B cell (primary cell): ENCODE data around the gene ZMYND15. TPM values are rescaled to one million over a fixed set of nuclear protein-coding genes. Genes with fewer than 3 reads are reported as not detected.

Experiments
- ATAC-seq: fragments of 200-7000 bp; cut with Tn5 transposase; one replicate; pipeline ENCODE4 v1.10.0; 2021; ENCODE audit warnings: low read depth, mild to moderate bottlenecking, moderate number of reproducible peaks, moderate library complexity
- CTCF ChIA-PET: fragments of 350-600 bp; sonication (Branson Sonifier 250); formaldehyde crosslinking; loops from one replicate; lab custom pipeline; 2021; ENCODE audit warnings: antibody characterized with exemption, inconsistent platforms; lab: Charles Lee
- POLR2A ChIA-PET: fragments of 350-600 bp; sonication (Branson Sonifier 250); formaldehyde crosslinking; loops from one replicate; lab custom pipeline; 2021; ENCODE audit warnings: antibody characterized with exemption; lab: Charles Lee
- DNase-seq: peaks from one replicate; pipeline ENCODE4 v3.0.0; 2013
- H2AFZ ChIP-seq: 2 replicates; pipeline ENCODE4 v1.6.1; 2012; ENCODE audit warnings: mild to moderate bottlenecking, low read depth, low read length; ENCODE audit not compliant: insufficient read depth, poor library complexity, severe bottlenecking
- H3K27ac ChIP-seq, 2 donors: 1 replicate in 1 of 2; 2 replicates in 1 of 2; pipeline ENCODE4 v1.5.1; 2012 to 2013; ENCODE audit warnings: low read length in 2 of 2, mild to moderate bottlenecking in 2 of 2, moderate library complexity in 1 of 2
- H3K27me3 ChIP-seq, 4 experiments: fragments of 200-600 bp in 1 of 4; sonication (generic) in 1 of 4; replicated peaks in 1 of 4; 1 replicate in 2 of 4; 2 replicates in 2 of 4; pipeline versions ENCODE4 v1.6.1 to v1.7.0; 2013 to 2016; ENCODE audit warnings: low read length in 3 of 4, mild to moderate bottlenecking in 2 of 4, mixed read lengths in 1 of 4, moderate library complexity in 1 of 4; ENCODE audit not compliant: insufficient read depth in 4 of 4, control insufficient read depth in 3 of 4; ENCODE audit errors: control extremely low read depth in 1 of 4
- H3K36me3 ChIP-seq, 2 experiments: replicated peaks in 1 of 2; 1 replicate in 1 of 2; 2 replicates in 1 of 2; pipeline versions ENCODE4 v1.6.1 to v1.7.1; 2013; ENCODE audit warnings: low read length in 1 of 2; ENCODE audit not compliant: insufficient read depth in 2 of 2, control insufficient read depth in 1 of 2; ENCODE audit errors: control extremely low read depth in 1 of 2, extremely low read depth in 1 of 2
- H3K4me1 ChIP-seq, 2 donors: fragments of 200-600 bp in 1 of 2; sonication (generic) in 1 of 2; 1 replicate in 1 of 2; 2 replicates in 1 of 2; pipeline versions ENCODE4 v1.5.1 to v1.6.1; 2013 to 2017; ENCODE audit warnings: low read length in 2 of 2; ENCODE audit not compliant: control insufficient read depth in 2 of 2, insufficient read depth in 2 of 2
- H3K4me2 ChIP-seq: replicated peaks from 2 replicates; pipeline ENCODE3; 2012; ENCODE audit warnings: mild to moderate bottlenecking, low read depth, low read length; ENCODE audit not compliant: poor library complexity, severe bottlenecking
- H3K4me3 ChIP-seq, 5 experiments: fragments of 200-600 bp in 1 of 5; sonication (generic) in 1 of 5; 1 replicate in 3 of 5; 2 replicates in 2 of 5; pipeline versions ENCODE4 v1.5.1 to v1.7.0; 2011 to 2016; ENCODE audit warnings: low read length in 4 of 5, mild to moderate bottlenecking in 4 of 5, low read depth in 2 of 5, control low read depth in 1 of 5, moderate library complexity in 1 of 5; ENCODE audit not compliant: insufficient read depth in 1 of 5; ENCODE audit errors: control extremely low read depth in 1 of 5, extremely low read depth in 1 of 5
- H3K79me2 ChIP-seq: fragments of 200-600 bp; sonication (generic); one replicate; pipeline ENCODE4 v1.6.0; 2016; ENCODE audit warnings: low read length; ENCODE audit not compliant: control insufficient read depth, insufficient read depth
- H3K9ac ChIP-seq: fragments of 200-600 bp; sonication (generic); 2 replicates; pipeline ENCODE4 v1.6.1; 2017; ENCODE audit warnings: mild to moderate bottlenecking, low read length, moderate library complexity
- H3K9me3 ChIP-seq, 3 donors: one replicate each; pipeline versions ENCODE4 v1.6.1 to v1.7.1; 2013; ENCODE audit warnings: low read length in 2 of 3; ENCODE audit not compliant: control insufficient read depth in 2 of 3, insufficient read depth in 1 of 3; ENCODE audit errors: control extremely low read depth in 1 of 3
- H4K20me1 ChIP-seq: 2 replicates; pipeline ENCODE4 v1.6.0; 2012; ENCODE audit warnings: mild to moderate bottlenecking, low read length; ENCODE audit not compliant: insufficient read depth, control insufficient read depth, poor library complexity, severe bottlenecking
- H3K27ac Mint-ChIP-seq: one replicate; pipeline ENCODE4 v1.8.0; 2021; ENCODE audit warnings: mixed read lengths
- H3K27me3 Mint-ChIP-seq: one replicate; pipeline ENCODE4 v1.8.0; 2021; ENCODE audit warnings: mixed read lengths
- H3K4me1 Mint-ChIP-seq: one replicate; pipeline ENCODE4 v1.8.0; 2021; ENCODE audit warnings: mixed read lengths
- H3K4me3 Mint-ChIP-seq: one replicate; pipeline ENCODE4 v1.8.0; 2021; ENCODE audit warnings: mixed read lengths
- H3K9me3 Mint-ChIP-seq: one replicate; pipeline ENCODE4 v1.8.0; 2022; ENCODE audit warnings: mixed read lengths; ENCODE audit not compliant: insufficient read depth
- EZH2 ChIP-seq: IDR thresholded peaks from 2 replicates; pipeline ENCODE4 v1.6.1; 2012; ENCODE audit warnings: borderline replicate concordance, low read depth, mild to moderate bottlenecking, moderate library complexity, low read length; ENCODE audit not compliant: insufficient read depth, poor library complexity, severe bottlenecking
- WGBS: methylation state at CpG from one replicate; pipeline ENCODE4 v1.1.5; 2013; ENCODE audit warnings: missing lambda C conversion rate; ENCODE audit not compliant: insufficient coverage; 5-methylcytosine and 5-hydroxymethylcytosine counted together
- intact Hi-C: fragments of 100-400 bp; cut with micrococcal nuclease; formaldehyde crosslinking; loops from one replicate; pipeline ENCODE4 v1.10.0; 2022
- polyA plus RNA-seq: library from polyadenylated mRNA; depleted of rRNA; stranded (reverse); fragments of >200 nt; gene quantifications from 2 replicates; pipeline ENCODE4 v1.2.3, GENCODE V29; 2012
- total RNA-seq, 2 donors: library from RNA; stranded (reverse); fragments of 120-200 nt in 1 of 2; gene quantifications; 1 replicate in 1 of 2; 2 replicates in 1 of 2; pipeline versions ENCODE4 v1.2.3 to v1.2.4, GENCODE V29; 2013 to 2022
- TF ChIP-seq, protein P1 (sequence below): fragments of 200-600 bp; IDR thresholded peaks from one replicate; pipeline ENCODE4 v1.8.0; 2022; ENCODE audit warnings: antibody characterized with exemption, mild to moderate bottlenecking

The ZMYND15 gene
- total and polyA plus RNA-seq, 2 donors (not counting 1 experiment from before 2014, with no cell fraction given), result 0.72 to 2.5 TPM

DNA sequence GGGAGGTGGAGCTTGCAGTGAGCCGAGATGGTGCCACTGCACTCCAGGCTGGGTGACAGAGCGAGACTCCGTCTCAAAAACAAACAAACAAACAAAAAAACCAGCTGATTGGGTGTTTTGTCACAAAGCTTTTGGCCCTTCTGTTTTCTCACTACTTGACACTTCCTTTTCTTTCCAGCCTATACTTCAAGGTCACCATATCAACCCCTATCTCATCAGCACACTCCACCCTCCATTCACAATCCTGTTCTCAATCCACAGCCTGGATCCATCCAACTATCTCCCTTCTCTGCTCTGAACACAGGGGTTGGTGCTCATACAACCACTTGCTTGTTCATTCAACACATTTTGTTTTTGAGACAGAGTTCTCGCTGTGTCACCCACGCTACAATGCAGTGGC is 15.0 kb upstream of the ZMYND15 start:
- ATAC-seq, result no peak
- Histone ChIP-seq H3K27me3 (no peaks in the 10 kb centered on the region), H3K9ac (no peak overlapping the region), H4K20me1 (no peaks in the 10 kb centered on the region), H3K79me2 (no peaks in the 10 kb centered on the region), H3K27ac (no peak overlapping the region), H3K4me1 (peaks cover 6 to 14% of the 10 kb centered on the region in 2 donors), H3K4me2 (no peak overlapping the region), H2AFZ (no peak overlapping the region), H3K9me3 (no peaks in the 10 kb centered on the region), H3K36me3 (peaks cover 0 to 14% of the 10 kb centered on the region in 2 experiments), H3K4me3 (no peak overlapping the region)
- TF ChIP-seq, protein P1, sequence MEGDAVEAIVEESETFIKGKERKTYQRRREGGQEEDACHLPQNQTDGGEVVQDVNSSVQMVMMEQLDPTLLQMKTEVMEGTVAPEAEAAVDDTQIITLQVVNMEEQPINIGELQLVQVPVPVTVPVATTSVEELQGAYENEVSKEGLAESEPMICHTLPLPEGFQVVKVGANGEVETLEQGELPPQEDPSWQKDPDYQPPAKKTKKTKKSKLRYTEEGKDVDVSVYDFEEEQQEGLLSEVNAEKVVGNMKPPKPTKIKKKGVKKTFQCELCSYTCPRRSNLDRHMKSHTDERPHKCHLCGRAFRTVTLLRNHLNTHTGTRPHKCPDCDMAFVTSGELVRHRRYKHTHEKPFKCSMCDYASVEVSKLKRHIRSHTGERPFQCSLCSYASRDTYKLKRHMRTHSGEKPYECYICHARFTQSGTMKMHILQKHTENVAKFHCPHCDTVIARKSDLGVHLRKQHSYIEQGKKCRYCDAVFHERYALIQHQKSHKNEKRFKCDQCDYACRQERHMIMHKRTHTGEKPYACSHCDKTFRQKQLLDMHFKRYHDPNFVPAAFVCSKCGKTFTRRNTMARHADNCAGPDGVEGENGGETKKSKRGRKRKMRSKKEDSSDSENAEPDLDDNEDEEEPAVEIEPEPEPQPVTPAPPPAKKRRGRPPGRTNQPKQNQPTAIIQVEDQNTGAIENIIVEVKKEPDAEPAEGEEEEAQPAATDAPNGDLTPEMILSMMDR, result no peak
- TF ChIP-seq EZH2, result no peak
- H3K27ac Mint-ChIP-seq, result peak overlapping the region; percentile 28
- no peaks in the 10 kb centered on the region for H3K9me3 Mint-ChIP-seq
- ChIA-PET POLR2A (interaction anchor here (0.7 kb wide), 1 partner anchor 158 kb away, joined by 5 read pairs; no protein-coding TSS in a partner anchor), CTCF (interaction anchor here (1.7 kb wide), 1 partner anchor 11 kb away, joined by 3 read pairs; no protein-coding TSS in a partner anchor)
- intact Hi-C loops, result no loop called here
- DNase-seq, result no peak
- H3K4me3 Mint-ChIP-seq, result no peak overlapping the region
- H3K4me1 Mint-ChIP-seq, result peaks cover 11% of the 10 kb centered on the region
- 100% methylated on average over 5 of the region's 5 CpGs for WGBS
- no peaks in the 10 kb centered on the region for H3K27me3 Mint-ChIP-seq

DNA sequence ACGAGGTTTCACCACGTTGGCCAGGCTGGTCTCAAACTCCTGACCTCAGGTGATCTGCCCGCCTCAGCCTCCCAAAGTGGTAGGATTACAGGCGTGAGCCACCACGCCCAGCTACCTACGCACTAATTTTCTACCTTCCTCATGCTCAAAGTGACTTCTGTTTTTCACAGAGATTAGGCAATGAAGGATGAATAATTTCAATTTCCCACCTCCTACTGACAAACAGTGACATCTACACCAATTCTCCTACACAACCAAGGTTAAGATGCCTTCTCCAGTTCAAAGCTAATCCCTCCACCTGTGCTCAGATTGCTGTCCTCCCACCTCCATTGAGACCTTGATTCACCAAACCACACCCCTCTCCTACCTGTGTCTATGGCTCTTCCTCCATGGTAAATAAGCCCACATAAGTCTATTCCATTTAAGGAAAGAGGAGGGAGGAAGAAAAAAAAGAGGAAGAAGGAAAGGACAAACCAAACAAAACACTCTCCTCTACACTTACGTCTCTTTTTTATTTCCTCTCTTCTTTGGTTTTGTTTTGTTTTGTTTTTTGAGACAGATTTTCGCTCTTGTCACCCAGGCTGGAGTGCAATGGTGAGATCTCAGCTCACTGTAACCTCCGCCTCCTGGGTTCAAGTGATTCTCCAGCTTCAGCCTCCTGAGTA is 13.9 kb upstream of the ZMYND15 start:
- Histone ChIP-seq H3K27ac (peak overlapping the region in 1 of 2 donors; percentile 1), H3K9me3 (no peaks in the 10 kb centered on the region), H2AFZ (peak overlapping the region; percentile 37), H4K20me1 (no peaks in the 10 kb centered on the region), H3K4me1 (peaks cover 10 to 18% of the 10 kb centered on the region in 2 donors), H3K4me3 (no peak overlapping the region), H3K27me3 (no peaks in the 10 kb centered on the region), H3K9ac (no peak overlapping the region), H3K4me2 (no peak overlapping the region), H3K36me3 (peaks cover 0 to 4% of the 10 kb centered on the region in 2 experiments), H3K79me2 (peaks cover 4% of the 10 kb centered on the region)
- ATAC-seq, result no peak
- POLR2A ChIA-PET, result interaction anchor here (0.6 to 1.0 kb wide), 2 partner anchors 64 to 373 kb away, joined by 3 to 4 read pairs; no protein-coding TSS in a partner anchor
- Mint-ChIP-seq H3K27me3 (no peaks in the 10 kb centered on the region), H3K9me3 (no peaks in the 10 kb centered on the region), H3K27ac (peak overlapping the region; percentile 78), H3K4me3 (no peak overlapping the region), H3K4me1 (peaks cover 15% of the 10 kb centered on the region)
- DNase-seq, result no peak
- no peak for TF ChIP-seq EZH2
- TF ChIP-seq, protein P1, result no peak
- CTCF ChIA-PET, result interaction anchor here (1.0 to 1.7 kb wide), 3 partner anchors 12 to 157 kb away, joined by 3 read pairs; no protein-coding TSS in a partner anchor
- no CpG with 5 or more reads among the region's 9 CpGs for WGBS
- intact Hi-C loops, result no loop called here
